K562 (cell line): ENCODE measurements around the gene SLC22A12. TPM values are rescaled to one million over a fixed set of nuclear protein-coding genes. Genes with fewer than 3 reads are reported as not detected.

Experiments used
- BRF1 ChIP-seq: IDR thresholded peaks from 3 replicates; pipeline ENCODE4 v1.6.1; 2011; ENCODE audit warnings: borderline replicate concordance, mild to moderate bottlenecking; ENCODE audit not compliant: insufficient read length; ENCODE audit errors: extremely low read depth
- GMEB1 ChIP-seq: fragments of 250-450 bp; sonication (Bioruptor Pico); IDR thresholded peaks from 2 replicates; pipeline ENCODE4 v1.4.0; 2020; ENCODE audit warnings: mild to moderate bottlenecking
- JUN ChIP-seq, 2 experiments: sonication (generic) in 1 of 2; formaldehyde crosslinking in 1 of 2; IDR thresholded peaks; 2 replicates each; pipeline versions ENCODE4 v1.6.1 to v1.8.0; 2012 to 2022; ENCODE audit warnings: borderline replicate concordance in 2 of 2, mild to moderate bottlenecking in 2 of 2, improper control_type of control experiment in 1 of 2, low read depth in 1 of 2, low read length in 1 of 2, missing genetic modification reagents in 1 of 2
- NR2C1 ChIP-seq, 2 experiments: fragments of 450-650 bp; IDR thresholded peaks; 2 replicates each; pipeline ENCODE4 v1.6.1; 2017; ENCODE audit warnings: mild to moderate bottlenecking in 2 of 2, antibody characterized with exemption in 1 of 2, inconsistent platforms in 1 of 2, missing compliant biosample characterization in 1 of 2, missing genetic modification characterization in 1 of 2
- NR2C2 ChIP-seq, 2 experiments: fragments of 200-800 bp in 1 of 2; sonication (Bioruptor generic) in 1 of 2; sonication (generic) in 1 of 2; formaldehyde crosslinking in 1 of 2; IDR thresholded peaks; 2 replicates each; pipeline versions ENCODE4 v1.6.1 to v1.8.0; 2016 to 2022; ENCODE audit warnings: mild to moderate bottlenecking in 1 of 2, missing compliant biosample characterization in 1 of 2, missing genetic modification characterization in 1 of 2, missing genetic modification reagents in 1 of 2
- SMARCC2 ChIP-seq: fragments of 450-650 bp; IDR thresholded peaks from 2 replicates; pipeline ENCODE4 v1.6.1; 2017; ENCODE audit warnings: antibody characterized with exemption, moderate library complexity, mild to moderate bottlenecking, low read depth
- SRF ChIP-seq, 2 experiments: fragments of 250-450, 450-650 bp in 1 of 2; sonication (Bioruptor Pico) in 1 of 2; sonication (generic) in 1 of 2; formaldehyde crosslinking; IDR thresholded peaks; 2 replicates each; pipeline versions ENCODE4 v1.5.0 to v1.5.1; 2020 to 2022; ENCODE audit warnings: mild to moderate bottlenecking in 1 of 2, missing genetic modification reagents in 1 of 2
- TCF15 ChIP-seq: fragments of 250-450 bp; sonication (Bioruptor Pico); IDR thresholded peaks from 2 replicates; pipeline ENCODE4 v1.8.0; 2022; ENCODE audit warnings: moderate library complexity, mild to moderate bottlenecking, inconsistent platforms
- ZBTB26 ChIP-seq: fragments of 450-650 bp; formaldehyde crosslinking; IDR thresholded peaks from 2 replicates; pipeline ENCODE4 v1.4.0; 2022; ENCODE audit warnings: missing genetic modification characterization
- ZBTB40 ChIP-seq, 2 experiments: fragments of 450-650 bp in 1 of 2; sonication (generic) in 1 of 2; formaldehyde crosslinking in 1 of 2; IDR thresholded peaks; 2 replicates each; pipeline versions ENCODE4 v1.7.1 to v1.9.0; 2016 to 2022; ENCODE audit warnings: inconsistent platforms in 1 of 2, mild to moderate bottlenecking in 1 of 2, missing genetic modification reagents in 1 of 2
- ZC3H4 ChIP-seq: sonication (generic); formaldehyde crosslinking; IDR thresholded peaks from 2 replicates; pipeline ENCODE4 v1.9.0; 2021; ENCODE audit warnings: missing genetic modification reagents, borderline replicate concordance
- ZNF12 ChIP-seq: sonication (generic); formaldehyde crosslinking; IDR thresholded peaks from 2 replicates; pipeline ENCODE4 v1.4.0; 2020; ENCODE audit warnings: mild to moderate bottlenecking, missing genetic modification reagents
- ZNF239 ChIP-seq: fragments of 250-450 bp; sonication (Bioruptor Pico); IDR thresholded peaks from 2 replicates; pipeline ENCODE4 v1.4.0; 2020; ENCODE audit warnings: mild to moderate bottlenecking
- polyA plus RNA-seq, 8 experiments: library from polyadenylated mRNA; depleted of rRNA in 4 of 8; stranded (reverse) in 5 of 8; unstranded in 3 of 8; fragments of >200 nt; fragmentation: Nextera tagmentation in 2 of 8; fragmentation: Illumina TruSeq in 1 of 8; extraction: Ambion mirVana in 2 of 8; extraction: Trizol in 1 of 8; gene quantifications; 2 replicates each; pipeline versions ENCODE4 v1.2.1 to v1.2.3, GENCODE V29; 2011 to 2014; ENCODE audit warnings: inconsistent platforms in 1 of 8, missing spikeins in 1 of 8
- total RNA-seq, 7 experiments: library from RNA; depleted of rRNA in 6 of 7; stranded (reverse); fragments of >200 nt in 6 of 7; fragmentation: Illumina TruSeq in 2 of 7; extraction: Trizol in 2 of 7; gene quantifications; 2 replicates each; pipeline versions ENCODE4 v1.2.1 to v1.2.3, GENCODE V29; 2011 to 2021; ENCODE audit warnings: low replicate concordance in 1 of 7

Gene SLC22A12
- total and polyA plus RNA-seq, 9 of the 15 experiments (the other 6 are each of a cell fraction or from before 2014, with no cell fraction given) = not detected

- no peak for TF ChIP-seq ZBTB40 (IDR thresholded peaks at IDR 0.05)
- TF ChIP-seq ZBTB40 (CRISPR knock-in tag; IDR thresholded peaks at IDR 0.05) = no peak
- TF ChIP-seq SMARCC2 = no peak
- TF ChIP-seq SRF (CRISPR knock-in tag; IDR thresholded peaks at IDR 0.05) = no peak
- TF ChIP-seq ZNF12 (CRISPR knock-in tag) = no peak
- TF ChIP-seq TCF15 (CRISPR knock-in tag) = no peak
- no peak for TF ChIP-seq JUN (IDR thresholded peaks at IDR 0.05; ENCODE audit: borderline replicate concordance, low read depth, low read length)
- no peak for TF ChIP-seq JUN (CRISPR knock-in tag; IDR thresholded peaks at IDR 0.05; ENCODE audit: borderline replicate concordance)
- TF ChIP-seq BRF1 = no peak
- TF ChIP-seq ZBTB26 (CRISPR knock-in tag) = no peak
- TF ChIP-seq GMEB1 (CRISPR knock-in tag) = no peak
- TF ChIP-seq ZNF239 (CRISPR knock-in tag) = no peak
- peak; percentile 92 for TF ChIP-seq NR2C1 (IDR thresholded peaks at IDR 0.05)
- peak; percentile 90 for TF ChIP-seq NR2C1 (tag; IDR thresholded peaks at IDR 0.05)
- no peak for TF ChIP-seq ZC3H4 (CRISPR knock-in tag)
- TF ChIP-seq NR2C2 (CRISPR knock-in tag; IDR thresholded peaks at IDR 0.05) = peak; percentile 69; the same call in 1 of the 2 replicates
- peak; percentile 91 for TF ChIP-seq NR2C2 (tag; IDR thresholded peaks at IDR 0.05)
These were observed 35.6 kb downstream of the SLC22A12 start (continued) for GRCh38 chr11:64626637-64627036.
